SH-SY5Y (cell line): Measurements from ENCODE around the gene PARP15.

Source experiments
- GATA2 ChIP-seq: IDR thresholded peaks from 2 replicates; pipeline ENCODE4 v1.6.1; 2011; ENCODE audit warnings: mild to moderate bottlenecking, low read depth, low read length
- GATA3 ChIP-seq: IDR thresholded peaks from 2 replicates; pipeline ENCODE4 v1.6.1; 2011; ENCODE audit warnings: low read depth, mild to moderate bottlenecking, low read length, moderate library complexity

DNA sequence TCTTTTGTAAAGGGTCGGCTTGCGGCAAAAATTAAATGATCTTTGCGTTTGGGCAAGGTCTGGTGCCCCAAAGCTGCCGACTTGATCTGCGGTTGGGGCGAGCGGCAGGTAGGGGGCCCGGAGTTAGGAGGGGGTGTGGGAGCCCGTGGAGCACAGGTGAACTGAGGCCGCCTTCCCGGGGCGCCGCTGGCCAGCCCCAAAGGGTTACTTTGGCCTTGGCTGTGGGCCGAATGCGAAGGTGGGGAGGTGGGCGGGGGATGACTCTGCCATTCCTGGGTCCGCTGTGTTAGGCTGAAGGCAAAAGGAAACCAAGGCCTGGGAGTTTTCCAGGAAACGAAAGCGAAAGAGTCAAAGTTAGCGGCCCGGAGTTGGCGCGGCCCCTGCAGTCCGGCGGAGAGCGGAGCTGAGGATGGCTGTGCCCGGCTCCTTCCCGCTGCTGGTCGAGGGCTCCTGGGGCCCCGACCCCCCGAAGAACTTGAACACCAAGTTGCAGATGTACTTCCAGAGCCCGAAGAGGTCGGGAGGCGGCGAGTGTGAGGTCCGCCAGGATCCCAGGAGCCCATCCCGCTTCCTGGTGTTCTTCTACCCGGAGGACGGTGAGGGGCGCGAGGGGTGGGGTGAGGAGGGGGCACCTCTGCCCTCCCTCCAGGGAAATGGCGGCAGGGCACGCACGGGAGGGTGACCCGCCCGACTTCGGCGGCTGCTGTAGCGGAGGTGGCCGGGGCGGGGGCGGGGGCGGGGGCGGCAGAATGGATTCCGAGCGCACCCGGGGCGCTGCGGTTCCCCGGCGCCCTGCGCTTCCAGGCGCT, 103.2 kb downstream of the PARP15 start, which contains the start of gene PARP14:
- TF ChIP-seq GATA2 (no peak), GATA3 (no peak)
